ENCODE data around the gene RBM17. TPM values are rescaled to one million over a fixed set of nuclear protein-coding genes. Genes with fewer than 3 reads are reported as not detected.
"Not testable (repeated sequence)": the region's sequence is repeated elsewhere in the genome, so short reads cannot be mapped to it uniquely, and the experiment has no call there.

The RBM17 gene
- total and polyA plus RNA-seq, 2 of the 4 experiments (the other 2 are of a cell fraction) = 24.6 to 56.7 TPM

GRCh38 chr10:6103591-6103990 is 14.8 kb downstream of the RBM17 start:
- Histone ChIP-seq H2BK15ac (ENCODE audit: low read depth, low read length) (no peak overlapping the region), H3K36me3 (ENCODE audit: control insufficient read depth, insufficient read depth, low read length) (peaks cover 26% of the 10 kb centered on the region), H3K9me1 (ENCODE audit: insufficient read depth, low read length) (no peaks in the 10 kb centered on the region), H2AK5ac (ENCODE audit: low read depth, low read length) (no peak overlapping the region), H2AK9ac (replicated peaks; ENCODE audit: low read depth, low read length, poor library complexity) (no peak overlapping the region), H3K56ac (ENCODE audit: extremely low read depth, insufficient read depth, low read length) (no peak overlapping the region), H2BK120ac (ENCODE audit: low read depth, low read length) (no peak overlapping the region), H2AFZ (replicated peaks; ENCODE audit: low read length, poor library complexity) (no peak overlapping the region), H4K8ac (ENCODE audit: low read depth in 2 of 2, low read length in 2 of 2) (no peak overlapping the region), H4K5ac (ENCODE audit: low read depth, low read length) (no peak overlapping the region), H3K9ac (ENCODE audit: low read depth, low read length) (no peak overlapping the region), H3K9me3 (ENCODE audit: control insufficient read depth, insufficient read depth, low read length) (no peaks in the 10 kb centered on the region), H3K4me1 (ENCODE audit: control insufficient read depth, insufficient read depth, low read length) (no peaks in the 10 kb centered on the region), H3K79me1 (ENCODE audit: low read depth in 1 of 2, low read length in 2 of 2) (peaks cover 24 to 25% of the 10 kb centered on the region in 2 experiments), H3K4ac (ENCODE audit: low read depth, low read length) (no peak overlapping the region), H3K18ac (ENCODE audit: low read depth, low read length) (no peak overlapping the region), H2BK5ac (ENCODE audit: low read depth, low read length, poor library complexity, severe bottlenecking) (no peak overlapping the region), H3K27ac (ENCODE audit: insufficient read depth, low read length) (no peak overlapping the region), H2BK20ac (ENCODE audit: low read depth, low read length) (no peak overlapping the region), H3K27me3 (ENCODE audit: control insufficient read depth, insufficient read depth, low read length) (no peaks in the 10 kb centered on the region), H4K20me1 (ENCODE audit: insufficient read depth, low read length) (peaks cover 8% of the 10 kb centered on the region), H3K23ac (ENCODE audit: low read depth, low read length) (no peak overlapping the region), H3K14ac (replicated peaks; ENCODE audit: low read depth, low read length) (no peak overlapping the region), H3K4me3 (ENCODE audit: insufficient read depth, low read depth, low read length) (no peak overlapping the region), H3K4me2 (ENCODE audit: low read depth, low read length) (no peak overlapping the region), H4K91ac (ENCODE audit: insufficient read depth, low read depth, low read length) (no peak overlapping the region)
- DNase-seq = no peak
- in situ Hi-C loops (cut with MboI; ENCODE audit: low sequenced_read_pairs) = no loop called here
- ChIA-PET CTCF (no interaction called here), POLR2A (ENCODE audit: unreplicated experiment) (no interaction called here)
- BruUV-seq (replicated peaks) = no TSS peak
- dilution Hi-C loops (cut with HindIII; ENCODE audit: low sequenced_read_pairs, unreplicated experiment) = no loop called here
- no peak for ATAC-seq (ENCODE audit: low read depth)
- intact Hi-C loops (cut with micrococcal nuclease) = no loop called here
- no peak for TF ChIP-seq FOS (IDR thresholded peaks at IDR 0.05; ENCODE audit: low read depth, low read length)
- TF ChIP-seq, protein P1, sequence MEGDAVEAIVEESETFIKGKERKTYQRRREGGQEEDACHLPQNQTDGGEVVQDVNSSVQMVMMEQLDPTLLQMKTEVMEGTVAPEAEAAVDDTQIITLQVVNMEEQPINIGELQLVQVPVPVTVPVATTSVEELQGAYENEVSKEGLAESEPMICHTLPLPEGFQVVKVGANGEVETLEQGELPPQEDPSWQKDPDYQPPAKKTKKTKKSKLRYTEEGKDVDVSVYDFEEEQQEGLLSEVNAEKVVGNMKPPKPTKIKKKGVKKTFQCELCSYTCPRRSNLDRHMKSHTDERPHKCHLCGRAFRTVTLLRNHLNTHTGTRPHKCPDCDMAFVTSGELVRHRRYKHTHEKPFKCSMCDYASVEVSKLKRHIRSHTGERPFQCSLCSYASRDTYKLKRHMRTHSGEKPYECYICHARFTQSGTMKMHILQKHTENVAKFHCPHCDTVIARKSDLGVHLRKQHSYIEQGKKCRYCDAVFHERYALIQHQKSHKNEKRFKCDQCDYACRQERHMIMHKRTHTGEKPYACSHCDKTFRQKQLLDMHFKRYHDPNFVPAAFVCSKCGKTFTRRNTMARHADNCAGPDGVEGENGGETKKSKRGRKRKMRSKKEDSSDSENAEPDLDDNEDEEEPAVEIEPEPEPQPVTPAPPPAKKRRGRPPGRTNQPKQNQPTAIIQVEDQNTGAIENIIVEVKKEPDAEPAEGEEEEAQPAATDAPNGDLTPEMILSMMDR (conservative IDR thresholded peaks at IDR 0.05; ENCODE audit: low read depth, low read length) = no peak
- 97% methylated on average over 5 of the region's 8 CpGs; no CpG with 5 or more reads in 1 of the 2 experiments for WGBS, 2 experiments (ENCODE audit: extremely low coverage in 2 of 2, insufficient read length in 1 of 2)

DNA sequence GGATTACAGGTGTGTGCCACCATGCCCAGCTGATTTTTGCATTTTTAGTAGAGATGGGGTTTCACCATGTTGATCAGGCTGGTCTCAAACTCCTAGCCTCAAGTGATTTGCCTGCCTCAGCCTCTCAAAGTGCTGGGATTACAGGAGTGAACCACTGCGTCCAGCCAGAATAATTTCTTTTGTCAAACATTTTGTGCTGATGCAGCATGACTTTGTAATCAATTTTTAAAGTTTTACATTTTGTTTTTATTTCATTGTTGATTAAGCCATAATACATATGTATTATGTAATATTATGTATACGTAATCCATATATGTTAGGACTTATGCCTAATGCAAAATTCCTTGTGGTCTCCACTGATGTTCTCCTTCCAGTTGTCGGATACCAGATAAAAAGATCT is 18.8 kb downstream of the RBM17 start:
- dilution Hi-C loops (cut with HindIII; ENCODE audit: low sequenced_read_pairs, unreplicated experiment); H3K4me1 ChIP-seq (ENCODE audit: control insufficient read depth, insufficient read depth, low read length); H3K4me2 ChIP-seq (ENCODE audit: low read depth, low read length); H3K27ac ChIP-seq (ENCODE audit: insufficient read depth, low read length); intact Hi-C loops (cut with micrococcal nuclease); DNase-seq; POLR2A ChIA-PET (ENCODE audit: unreplicated experiment); H4K8ac ChIP-seq (ENCODE audit: low read depth in 2 of 2, low read length in 2 of 2); H3K56ac ChIP-seq (ENCODE audit: extremely low read depth, insufficient read depth, low read length); H2AK5ac ChIP-seq (ENCODE audit: low read depth, low read length); H4K91ac ChIP-seq (ENCODE audit: insufficient read depth, low read depth, low read length); CTCF ChIA-PET; H2BK120ac ChIP-seq (ENCODE audit: low read depth, low read length); H3K18ac ChIP-seq (ENCODE audit: low read depth, low read length); H3K4me3 ChIP-seq (ENCODE audit: insufficient read depth, low read depth, low read length); H2AFZ ChIP-seq (replicated peaks; ENCODE audit: low read length, poor library complexity); H4K5ac ChIP-seq (ENCODE audit: low read depth, low read length); H3K23ac ChIP-seq (ENCODE audit: low read depth, low read length); H3K14ac ChIP-seq (replicated peaks; ENCODE audit: low read depth, low read length); H3K4ac ChIP-seq (ENCODE audit: low read depth, low read length); H2BK15ac ChIP-seq (ENCODE audit: low read depth, low read length); ATAC-seq (ENCODE audit: low read depth); H2AK9ac ChIP-seq (replicated peaks; ENCODE audit: low read depth, low read length, poor library complexity); H2BK5ac ChIP-seq (ENCODE audit: low read depth, low read length, poor library complexity, severe bottlenecking); H3K9ac ChIP-seq (ENCODE audit: low read depth, low read length); in situ Hi-C loops (cut with MboI; ENCODE audit: low sequenced_read_pairs); H4K20me1 ChIP-seq (ENCODE audit: insufficient read depth, low read length); H3K9me1 ChIP-seq (ENCODE audit: insufficient read depth, low read length); H3K9me3 ChIP-seq (ENCODE audit: control insufficient read depth, insufficient read depth, low read length); H2BK20ac ChIP-seq (ENCODE audit: low read depth, low read length); H3K27me3 ChIP-seq (ENCODE audit: control insufficient read depth, insufficient read depth, low read length); BruUV-seq (replicated peaks): not testable (repeated sequence)
- WGBS, 2 experiments (ENCODE audit: extremely low coverage in 2 of 2, insufficient read length in 1 of 2) = no CpG with 5 or more reads among the region's 3 CpGs
- Histone ChIP-seq H3K36me3 (ENCODE audit: control insufficient read depth, insufficient read depth, low read length) (peaks cover 42% of the 10 kb centered on the region), H3K79me1 (ENCODE audit: low read depth in 1 of 2, low read length in 2 of 2) (peaks cover 26 to 42% of the 10 kb centered on the region in 2 experiments)

Data from IMR-90 (cell line).